SK-N-SH (cell line): ENCODE results near the gene CENPT.

ENCODE experiments used
- EZH2phosphoT487 ChIP-seq: fragments of 200-600 bp; sonication (generic); IDR thresholded peaks from 2 replicates; pipeline ENCODE4 v1.6.1; 2017; ENCODE audit warnings: low read depth, mixed run types, mild to moderate bottlenecking, antibody characterized with exemption, moderate library complexity, borderline replicate concordance
- GABPA ChIP-seq: IDR thresholded peaks from 2 replicates; pipeline ENCODE4 v1.4.0; 2012; ENCODE audit warnings: low read depth, mild to moderate bottlenecking
- JUND ChIP-seq: IDR thresholded peaks from 2 replicates; pipeline ENCODE4 v1.4.0; 2012
- MAX ChIP-seq: IDR thresholded peaks from 2 replicates; pipeline ENCODE4 v1.4.0; 2012; ENCODE audit warnings: low read depth
- MXI1 ChIP-seq: IDR thresholded peaks from 2 replicates; pipeline ENCODE4 v1.6.1; 2012; ENCODE audit warnings: mild to moderate bottlenecking, low read depth, low read length, improper control_type of control experiment
- POLR2AphosphoS5 ChIP-seq: IDR thresholded peaks from 2 replicates; pipeline ENCODE4 v1.6.1; 2012; ENCODE audit warnings: low read depth, low read length
- RAD21 ChIP-seq: IDR thresholded peaks from 2 replicates; pipeline ENCODE4 v1.6.1; 2012; ENCODE audit warnings: mild to moderate bottlenecking, low read length
- SMC3 ChIP-seq: IDR thresholded peaks from 2 replicates; pipeline ENCODE4 v1.6.1; 2012; ENCODE audit warnings: low read depth, low read length, improper control_type of control experiment
- TF ChIP-seq, protein P1 (sequence below): fragments of 200-600 bp; sonication (generic); IDR thresholded peaks from 2 replicates; pipeline ENCODE4 v1.6.1; 2017; ENCODE audit warnings: antibody characterized with exemption, mild to moderate bottlenecking, moderate library complexity
- TF ChIP-seq, protein P2 (sequence below): IDR thresholded peaks from 2 replicates; pipeline ENCODE4 v1.4.0; 2012; ENCODE audit warnings: low read depth, borderline replicate concordance

GRCh38 chr16:67783353-67783725 lies 64.2 kb downstream of the CENPT start:
- TF ChIP-seq, protein P1, sequence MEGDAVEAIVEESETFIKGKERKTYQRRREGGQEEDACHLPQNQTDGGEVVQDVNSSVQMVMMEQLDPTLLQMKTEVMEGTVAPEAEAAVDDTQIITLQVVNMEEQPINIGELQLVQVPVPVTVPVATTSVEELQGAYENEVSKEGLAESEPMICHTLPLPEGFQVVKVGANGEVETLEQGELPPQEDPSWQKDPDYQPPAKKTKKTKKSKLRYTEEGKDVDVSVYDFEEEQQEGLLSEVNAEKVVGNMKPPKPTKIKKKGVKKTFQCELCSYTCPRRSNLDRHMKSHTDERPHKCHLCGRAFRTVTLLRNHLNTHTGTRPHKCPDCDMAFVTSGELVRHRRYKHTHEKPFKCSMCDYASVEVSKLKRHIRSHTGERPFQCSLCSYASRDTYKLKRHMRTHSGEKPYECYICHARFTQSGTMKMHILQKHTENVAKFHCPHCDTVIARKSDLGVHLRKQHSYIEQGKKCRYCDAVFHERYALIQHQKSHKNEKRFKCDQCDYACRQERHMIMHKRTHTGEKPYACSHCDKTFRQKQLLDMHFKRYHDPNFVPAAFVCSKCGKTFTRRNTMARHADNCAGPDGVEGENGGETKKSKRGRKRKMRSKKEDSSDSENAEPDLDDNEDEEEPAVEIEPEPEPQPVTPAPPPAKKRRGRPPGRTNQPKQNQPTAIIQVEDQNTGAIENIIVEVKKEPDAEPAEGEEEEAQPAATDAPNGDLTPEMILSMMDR: no peak
- TF ChIP-seq POLR2AphosphoS5: no peak
- TF ChIP-seq RAD21: no peak
- TF ChIP-seq MXI1: no peak
- TF ChIP-seq GABPA: no peak
- TF ChIP-seq JUND: no peak
- no peak for TF ChIP-seq MAX
- TF ChIP-seq, protein P2, sequence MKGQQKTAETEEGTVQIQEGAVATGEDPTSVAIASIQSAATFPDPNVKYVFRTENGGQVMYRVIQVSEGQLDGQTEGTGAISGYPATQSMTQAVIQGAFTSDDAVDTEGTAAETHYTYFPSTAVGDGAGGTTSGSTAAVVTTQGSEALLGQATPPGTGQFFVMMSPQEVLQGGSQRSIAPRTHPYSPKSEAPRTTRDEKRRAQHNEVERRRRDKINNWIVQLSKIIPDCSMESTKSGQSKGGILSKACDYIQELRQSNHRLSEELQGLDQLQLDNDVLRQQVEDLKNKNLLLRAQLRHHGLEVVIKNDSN: no peak
- no peak for TF ChIP-seq EZH2phosphoT487
- TF ChIP-seq SMC3: no peak
